ENCODE results near the gene VAMP8. TPM values are rescaled to one million over a fixed set of nuclear protein-coding genes. Genes with fewer than 3 reads are reported as not detected.

VAMP8 gene
- total and polyA plus RNA-seq, 10 of the 15 experiments (the other 5 are each of a cell fraction or from before 2014, with no cell fraction given) = 93.6 to 744 (median 217) TPM

DNA sequence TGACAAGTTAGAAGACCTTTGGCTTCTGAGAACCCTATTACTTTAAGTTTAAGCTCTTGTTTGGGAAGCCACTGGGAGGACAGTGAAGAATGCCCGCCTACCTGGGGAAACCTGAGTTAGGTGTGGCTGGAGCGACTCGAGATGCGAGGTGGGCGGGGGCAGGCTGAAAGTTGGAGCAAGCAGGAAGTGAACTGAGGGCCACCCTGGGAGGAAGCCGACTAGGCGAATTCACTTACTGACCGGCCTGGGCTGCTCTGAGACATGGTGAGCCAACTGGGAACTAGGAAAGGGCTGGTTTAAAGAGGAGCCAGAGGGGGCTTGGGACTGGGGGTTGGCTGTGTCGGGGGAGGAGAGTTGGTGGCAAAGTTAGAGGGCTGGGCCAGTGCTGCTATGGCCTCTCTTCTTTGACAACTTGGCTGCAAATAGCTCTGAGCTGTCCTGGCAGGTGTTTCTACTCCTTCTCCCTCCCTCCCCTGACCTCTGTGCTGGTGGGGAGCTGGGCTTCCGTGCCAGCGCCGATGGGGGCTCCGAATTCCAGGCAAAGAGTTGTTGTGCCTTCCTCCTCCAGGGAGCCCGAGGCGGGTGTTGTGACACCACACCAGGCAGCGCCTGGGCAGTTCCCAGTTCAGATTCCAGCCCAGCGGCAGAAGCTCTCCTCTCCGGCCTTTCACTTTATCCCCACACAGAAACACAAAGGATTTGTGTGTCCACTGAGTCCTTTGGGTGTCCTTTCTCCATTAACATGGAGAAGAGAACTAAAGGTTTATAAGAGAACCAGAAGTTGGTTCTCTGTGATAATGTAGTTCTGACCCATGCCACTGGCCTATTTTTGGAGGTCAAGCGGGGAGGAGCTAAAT lies at the start of gene VAMP8 (continued):
- TF ChIP-seq, protein P1, sequence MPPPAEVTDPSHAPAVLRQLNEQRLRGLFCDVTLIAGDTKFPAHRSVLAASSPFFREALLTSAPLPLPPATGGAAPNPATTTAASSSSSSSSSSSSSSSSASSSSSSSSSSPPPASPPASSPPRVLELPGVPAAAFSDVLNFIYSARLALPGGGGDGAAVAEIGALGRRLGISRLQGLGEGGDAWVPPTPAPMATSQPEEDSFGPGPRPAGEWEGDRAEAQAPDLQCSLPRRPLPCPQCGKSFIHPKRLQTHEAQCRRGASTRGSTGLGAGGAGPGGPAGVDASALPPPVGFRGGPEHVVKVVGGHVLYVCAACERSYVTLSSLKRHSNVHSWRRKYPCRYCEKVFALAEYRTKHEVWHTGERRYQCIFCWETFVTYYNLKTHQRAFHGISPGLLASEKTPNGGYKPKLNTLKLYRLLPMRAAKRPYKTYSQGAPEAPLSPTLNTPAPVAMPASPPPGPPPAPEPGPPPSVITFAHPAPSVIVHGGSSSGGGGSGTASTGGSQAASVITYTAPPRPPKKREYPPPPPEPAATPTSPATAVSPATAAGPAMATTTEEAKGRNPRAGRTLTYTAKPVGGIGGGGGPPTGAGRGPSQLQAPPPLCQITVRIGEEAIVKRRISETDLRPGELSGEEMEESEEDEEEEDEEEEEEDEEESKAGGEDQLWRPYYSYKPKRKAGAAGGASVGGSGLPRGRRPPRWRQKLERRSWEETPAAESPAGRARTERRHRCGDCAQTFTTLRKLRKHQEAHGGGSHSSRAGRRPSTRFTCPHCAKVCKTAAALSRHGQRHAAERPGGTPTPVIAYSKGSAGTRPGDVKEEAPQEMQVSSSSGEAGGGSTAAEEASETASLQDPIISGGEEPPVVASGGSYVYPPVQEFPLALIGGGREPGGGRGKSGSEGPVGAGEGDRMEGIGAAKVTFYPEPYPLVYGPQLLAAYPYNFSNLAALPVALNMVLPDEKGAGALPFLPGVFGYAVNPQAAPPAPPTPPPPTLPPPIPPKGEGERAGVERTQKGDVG (CRISPR knock-in tag; IDR thresholded peaks at IDR 0.05) = no peak
- TF ChIP-seq PKNOX1 (IDR thresholded peaks at IDR 0.05) (no peak), NR2F1 (conservative IDR thresholded peaks at IDR 0.05) (no peak; the same call in 1 of the 2 replicates), KAT2A (conservative IDR thresholded peaks at IDR 0.05; ENCODE audit: control insufficient read depth, low read depth, low read length) (no peak), SREBF1 (IDR thresholded peaks at IDR 0.05; ENCODE audit: low read length) (no peak), PRDM15 (CRISPR knock-in tag; IDR thresholded peaks at IDR 0.05) (no peak), NR2C2 (IDR thresholded peaks at IDR 0.05; ENCODE audit: borderline replicate concordance, control insufficient read depth, insufficient read length, low read depth) (no peak), FOXK2 (IDR thresholded peaks at IDR 0.05) (no peak), RBBP5 (conservative IDR thresholded peaks at IDR 0.05) (no peak), TARDBP (IDR thresholded peaks at IDR 0.05; ENCODE audit: borderline replicate concordance) (no peak), MTA2 (IDR thresholded peaks at IDR 0.05; ENCODE audit: low read depth) (no peak), SIN3A (IDR thresholded peaks at IDR 0.05; ENCODE audit: low read depth, low read length) (no peak), CREB1 (IDR thresholded peaks at IDR 0.05; ENCODE audit: low read depth) (0 out of 2 replicates have a peak, but pooled peaks have one; percentile 26), SPI1 (IDR thresholded peaks at IDR 0.05; ENCODE audit: borderline replicate concordance, insufficient read depth, low read depth, low read length) (peak; percentile 50), SMAD5 (IDR thresholded peaks at IDR 0.05; ENCODE audit: low read depth) (no peak)
- TF ChIP-seq, protein P2, sequence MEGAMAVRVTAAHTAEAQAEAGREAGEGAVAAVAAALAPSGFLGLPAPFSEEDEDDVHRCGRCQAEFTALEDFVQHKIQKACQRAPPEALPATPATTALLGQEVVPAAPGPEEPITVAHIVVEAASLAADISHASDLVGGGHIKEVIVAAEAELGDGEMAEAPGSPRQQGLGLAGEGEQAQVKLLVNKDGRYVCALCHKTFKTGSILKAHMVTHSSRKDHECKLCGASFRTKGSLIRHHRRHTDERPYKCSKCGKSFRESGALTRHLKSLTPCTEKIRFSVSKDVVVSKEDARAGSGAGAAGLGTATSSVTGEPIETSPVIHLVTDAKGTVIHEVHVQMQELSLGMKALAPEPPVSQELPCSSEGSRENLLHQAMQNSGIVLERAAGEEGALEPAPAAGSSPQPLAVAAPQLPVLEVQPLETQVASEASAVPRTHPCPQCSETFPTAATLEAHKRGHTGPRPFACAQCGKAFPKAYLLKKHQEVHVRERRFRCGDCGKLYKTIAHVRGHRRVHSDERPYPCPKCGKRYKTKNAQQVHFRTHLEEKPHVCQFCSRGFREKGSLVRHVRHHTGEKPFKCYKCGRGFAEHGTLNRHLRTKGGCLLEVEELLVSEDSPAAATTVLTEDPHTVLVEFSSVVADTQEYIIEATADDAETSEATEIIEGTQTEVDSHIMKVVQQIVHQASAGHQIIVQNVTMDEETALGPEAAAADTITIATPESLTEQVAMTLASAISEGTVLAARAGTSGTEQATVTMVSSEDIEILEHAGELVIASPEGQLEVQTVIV (IDR thresholded peaks at IDR 0.05; ENCODE audit: borderline replicate concordance, partially characterized antibody) = peak; percentile 21
- TF ChIP-seq, protein P3, sequence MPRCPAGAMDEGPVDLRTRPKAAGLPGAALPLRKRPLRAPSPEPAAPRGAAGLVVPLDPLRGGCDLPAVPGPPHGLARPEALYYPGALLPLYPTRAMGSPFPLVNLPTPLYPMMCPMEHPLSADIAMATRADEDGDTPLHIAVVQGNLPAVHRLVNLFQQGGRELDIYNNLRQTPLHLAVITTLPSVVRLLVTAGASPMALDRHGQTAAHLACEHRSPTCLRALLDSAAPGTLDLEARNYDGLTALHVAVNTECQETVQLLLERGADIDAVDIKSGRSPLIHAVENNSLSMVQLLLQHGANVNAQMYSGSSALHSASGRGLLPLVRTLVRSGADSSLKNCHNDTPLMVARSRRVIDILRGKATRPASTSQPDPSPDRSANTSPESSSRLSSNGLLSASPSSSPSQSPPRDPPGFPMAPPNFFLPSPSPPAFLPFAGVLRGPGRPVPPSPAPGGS (IDR thresholded peaks at IDR 0.05; ENCODE audit: borderline replicate concordance, insufficient read depth, low read depth, low read length, poor library complexity, severe bottlenecking) = no peak

All from GM12878 (cell line).